ENCODE results near the gene ADAMTS9. TPM values are rescaled to one million over a fixed set of nuclear protein-coding genes. Genes with fewer than 3 reads are reported as not detected.

Gene ADAMTS9
- polyA plus RNA-seq, 2 of the 4 experiments (the other 2 are of a cell fraction) = 0.34 to 1.1 TPM

DNA sequence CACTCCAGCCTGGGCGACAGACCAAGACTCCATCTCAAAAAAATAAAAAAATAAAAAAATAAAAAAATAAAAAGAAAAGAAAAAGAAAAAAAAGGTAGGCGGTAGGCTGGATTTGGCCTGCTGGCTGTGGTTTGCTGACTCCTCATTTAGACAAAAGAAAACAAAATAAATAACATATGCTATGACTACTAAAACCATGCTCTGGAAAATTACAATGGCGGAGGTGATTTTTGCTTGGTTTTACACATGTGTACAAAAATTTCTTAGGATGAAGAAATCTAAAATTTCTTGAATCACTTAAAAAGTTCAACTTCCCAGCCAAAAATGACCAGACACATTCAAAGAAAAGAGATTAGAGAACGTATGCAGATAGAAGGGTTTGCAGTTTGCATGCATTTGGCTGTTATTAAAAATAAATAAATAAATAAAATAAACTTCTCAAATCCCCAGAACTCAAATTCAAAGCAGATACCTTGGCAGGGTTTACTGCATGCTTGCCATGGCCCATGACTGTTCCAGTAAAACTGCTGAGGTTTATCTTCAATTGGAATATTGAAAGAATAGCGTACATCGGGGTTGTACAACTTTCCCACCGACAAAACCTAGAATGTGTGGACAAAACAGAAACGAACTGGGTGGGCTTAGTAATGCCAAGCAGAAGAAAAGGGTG lies 65.9 kb downstream of the ADAMTS9 start:
- DNase-seq (ENCODE audit: low read depth in 1 of 2, low spot score in 1 of 2) = no peak
- no peak overlapping the region for H3K27ac ChIP-seq
- ChIA-PET CTCF (no interaction called here), POLR2A (no interaction called here)
- no peak for TF ChIP-seq MAFK (IDR thresholded peaks at IDR 0.05; ENCODE audit: partially characterized antibody)
- TF ChIP-seq HEYL (CRISPR knock-in tag; IDR thresholded peaks at IDR 0.05) = no peak
- no peak for TF ChIP-seq MYC (IDR thresholded peaks at IDR 0.05; ENCODE audit: borderline replicate concordance, low read length)
- TF ChIP-seq CBX8 (IDR thresholded peaks at IDR 0.05) = no peak
- TF ChIP-seq, protein P1, sequence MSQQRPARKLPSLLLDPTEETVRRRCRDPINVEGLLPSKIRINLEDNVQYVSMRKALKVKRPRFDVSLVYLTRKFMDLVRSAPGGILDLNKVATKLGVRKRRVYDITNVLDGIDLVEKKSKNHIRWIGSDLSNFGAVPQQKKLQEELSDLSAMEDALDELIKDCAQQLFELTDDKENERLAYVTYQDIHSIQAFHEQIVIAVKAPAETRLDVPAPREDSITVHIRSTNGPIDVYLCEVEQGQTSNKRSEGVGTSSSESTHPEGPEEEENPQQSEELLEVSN (IDR thresholded peaks at IDR 0.05; ENCODE audit: borderline replicate concordance, low read depth) = no peak
- TF ChIP-seq RFX5 (IDR thresholded peaks at IDR 0.05) = no peak
- TF ChIP-seq SMC3 (IDR thresholded peaks at IDR 0.05) = no peak
- TF ChIP-seq HOXB13 (CRISPR knock-in tag; IDR thresholded peaks at IDR 0.05; ENCODE audit: low read depth) = no peak
- TF ChIP-seq CBX2 (IDR thresholded peaks at IDR 0.05; ENCODE audit: borderline replicate concordance, low read depth) = no peak
- no peak overlapping the region for H3K4me2 ChIP-seq
- no peak for FAIRE-seq
- no peak for ATAC-seq
- H3K4me3 ChIP-seq = no peak overlapping the region
- no peaks in the 10 kb centered on the region for H3K9me3 ChIP-seq
- no peaks in the 10 kb centered on the region for H3K4me1 ChIP-seq
- 63% methylated on average over 8 of the region's 8 CpGs for WGBS (ENCODE audit: missing lambda C conversion rate)

DNA sequence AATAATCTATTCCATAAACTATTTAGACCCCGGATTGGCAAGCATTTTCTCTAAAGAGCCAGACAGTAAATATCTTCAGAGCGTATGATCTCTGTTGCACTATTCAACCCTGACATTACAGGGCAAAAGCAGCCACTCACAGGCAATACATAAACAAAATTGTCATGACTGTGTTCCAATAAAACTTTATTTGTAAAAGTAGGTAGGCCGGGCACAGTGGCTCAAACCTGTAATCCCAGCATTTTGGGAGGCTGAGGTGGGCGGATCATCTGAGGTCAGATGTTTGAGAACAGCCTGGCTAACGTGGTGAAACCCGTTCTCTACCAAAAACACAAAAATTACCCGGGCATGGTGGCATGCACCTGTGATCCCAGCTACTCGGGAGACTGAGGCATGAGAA lies 66.5 kb downstream of the ADAMTS9 start:
- DNase-seq (ENCODE audit: low read depth in 1 of 2, low spot score in 1 of 2) (no peak), FAIRE-seq (no peak), ATAC-seq (no peak)
- Histone ChIP-seq H3K9me3 (no peaks in the 10 kb centered on the region), H3K4me1 (no peaks in the 10 kb centered on the region), H3K4me3 (no peak overlapping the region), H3K4me2 (no peak overlapping the region), H3K27ac (no peak overlapping the region)
- no peak for TF ChIP-seq KDM1A (IDR thresholded peaks at IDR 0.05; ENCODE audit: low read depth)
- TF ChIP-seq EHMT2 (IDR thresholded peaks at IDR 0.05; ENCODE audit: low read depth) = no peak
- no peak for TF ChIP-seq RNF2 (IDR thresholded peaks at IDR 0.05; ENCODE audit: borderline replicate concordance, low read depth)
- TF ChIP-seq RCOR1 (IDR thresholded peaks at IDR 0.05; ENCODE audit: low read depth, low read length) = no peak
- TF ChIP-seq, protein P2, sequence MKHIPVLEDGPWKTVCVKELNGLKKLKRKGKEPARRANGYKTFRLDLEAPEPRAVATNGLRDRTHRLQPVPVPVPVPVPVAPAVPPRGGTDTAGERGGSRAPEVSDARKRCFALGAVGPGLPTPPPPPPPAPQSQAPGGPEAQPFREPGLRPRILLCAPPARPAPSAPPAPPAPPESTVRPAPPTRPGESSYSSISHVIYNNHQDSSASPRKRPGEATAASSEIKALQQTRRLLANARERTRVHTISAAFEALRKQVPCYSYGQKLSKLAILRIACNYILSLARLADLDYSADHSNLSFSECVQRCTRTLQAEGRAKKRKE (CRISPR knock-in tag; IDR thresholded peaks at IDR 0.05; ENCODE audit: low read depth) = no peak
- TF ChIP-seq, protein P3, sequence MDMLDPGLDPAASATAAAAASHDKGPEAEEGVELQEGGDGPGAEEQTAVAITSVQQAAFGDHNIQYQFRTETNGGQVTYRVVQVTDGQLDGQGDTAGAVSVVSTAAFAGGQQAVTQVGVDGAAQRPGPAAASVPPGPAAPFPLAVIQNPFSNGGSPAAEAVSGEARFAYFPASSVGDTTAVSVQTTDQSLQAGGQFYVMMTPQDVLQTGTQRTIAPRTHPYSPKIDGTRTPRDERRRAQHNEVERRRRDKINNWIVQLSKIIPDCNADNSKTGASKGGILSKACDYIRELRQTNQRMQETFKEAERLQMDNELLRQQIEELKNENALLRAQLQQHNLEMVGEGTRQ (IDR thresholded peaks at IDR 0.05) = no peak
- ChIA-PET CTCF (no interaction called here), POLR2A (no interaction called here)
- WGBS (ENCODE audit: missing lambda C conversion rate) = 30% methylated on average over 8 of the region's 8 CpGs

DNA sequence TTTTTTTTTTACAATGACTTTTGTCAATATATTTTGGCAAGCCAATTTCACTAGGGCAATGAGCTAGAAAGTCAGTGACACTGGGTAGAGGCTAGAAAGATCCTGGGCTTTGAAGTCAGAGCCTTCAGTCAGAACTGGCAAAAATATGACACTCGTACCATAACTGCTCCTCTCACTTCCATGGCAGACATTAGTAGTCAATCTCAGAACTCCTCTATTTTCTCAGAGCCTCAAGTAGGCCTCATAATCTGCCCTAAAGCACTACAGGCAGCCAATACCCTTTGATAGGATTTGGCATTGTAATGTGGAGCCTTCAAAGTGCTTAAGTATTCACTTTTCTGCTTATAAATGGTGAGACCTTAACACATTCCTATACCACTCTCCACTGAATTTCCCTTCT lies 67.8 kb downstream of the ADAMTS9 start:
- ATAC-seq (no peak), FAIRE-seq (no peak), DNase-seq (ENCODE audit: low read depth in 1 of 2, low spot score in 1 of 2) (no peak)
- ChIA-PET CTCF (no interaction called here), POLR2A (no interaction called here)
- WGBS (ENCODE audit: missing lambda C conversion rate) = 23% methylated on average over 1 of the region's 1 CpG
- no peaks in the 10 kb centered on the region for H3K9me3 ChIP-seq
- no peak overlapping the region for H3K4me2 ChIP-seq
- H3K27ac ChIP-seq = no peak overlapping the region
- no peak overlapping the region for H3K4me3 ChIP-seq
- no peaks in the 10 kb centered on the region for H3K4me1 ChIP-seq
- no peak for TF ChIP-seq ZNF302 (CRISPR knock-in tag; IDR thresholded peaks at IDR 0.05)
- TF ChIP-seq, protein P2 (CRISPR knock-in tag; IDR thresholded peaks at IDR 0.05; ENCODE audit: low read depth) = no peak

DNA sequence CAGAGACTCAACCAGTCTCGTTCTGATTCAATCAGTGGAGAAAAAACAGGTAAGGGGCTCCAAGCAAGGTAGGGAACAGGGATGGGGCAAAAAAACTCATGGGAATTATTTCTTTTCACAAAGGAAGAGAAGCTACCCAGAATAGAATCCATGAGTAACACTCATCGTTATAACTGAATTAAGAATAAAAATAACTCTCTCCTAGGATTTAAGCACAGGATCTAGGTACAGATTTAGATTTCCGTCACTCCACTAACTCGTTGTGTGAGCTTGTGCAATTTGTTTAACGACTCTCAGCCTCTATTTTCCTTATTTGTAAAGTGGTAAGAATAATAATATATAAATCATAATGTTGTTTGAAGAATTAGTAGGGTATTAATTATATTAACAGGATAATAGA lies 68.6 kb downstream of the ADAMTS9 start:
- no peaks in the 10 kb centered on the region for H3K4me1 ChIP-seq
- POLR2A ChIA-PET = no interaction called here
- ATAC-seq (no peak), FAIRE-seq (no peak), DNase-seq (ENCODE audit: low read depth in 1 of 2, low spot score in 1 of 2) (no peak)
- H3K9me3 ChIP-seq = no peaks in the 10 kb centered on the region
- 33% methylated on average over 5 of the region's 5 CpGs for WGBS (ENCODE audit: missing lambda C conversion rate)
- TF ChIP-seq KDM5A (IDR thresholded peaks at IDR 0.05) (no peak), PHF8 (IDR thresholded peaks at IDR 0.05; ENCODE audit: borderline replicate concordance, low read depth) (no peak), RFX5 (IDR thresholded peaks at IDR 0.05) (no peak), BHLHE40 (IDR thresholded peaks at IDR 0.05; ENCODE audit: low read depth, low read length) (no peak), NFE2L2 (conservative IDR thresholded peaks at IDR 0.05; ENCODE audit: low read length) (no peak), HEYL (CRISPR knock-in tag; IDR thresholded peaks at IDR 0.05) (no peak), NR3C1 (IDR thresholded peaks at IDR 0.05) (no peak), HOXB5 (CRISPR knock-in tag; IDR thresholded peaks at IDR 0.05) (no peak), MAZ (IDR thresholded peaks at IDR 0.05; ENCODE audit: borderline replicate concordance, low read depth, low read length) (no peak), CBX2 (IDR thresholded peaks at IDR 0.05; ENCODE audit: borderline replicate concordance, low read depth) (no peak)
- TF ChIP-seq, protein P3 (IDR thresholded peaks at IDR 0.05) = no peak
- TF ChIP-seq, protein P4, sequence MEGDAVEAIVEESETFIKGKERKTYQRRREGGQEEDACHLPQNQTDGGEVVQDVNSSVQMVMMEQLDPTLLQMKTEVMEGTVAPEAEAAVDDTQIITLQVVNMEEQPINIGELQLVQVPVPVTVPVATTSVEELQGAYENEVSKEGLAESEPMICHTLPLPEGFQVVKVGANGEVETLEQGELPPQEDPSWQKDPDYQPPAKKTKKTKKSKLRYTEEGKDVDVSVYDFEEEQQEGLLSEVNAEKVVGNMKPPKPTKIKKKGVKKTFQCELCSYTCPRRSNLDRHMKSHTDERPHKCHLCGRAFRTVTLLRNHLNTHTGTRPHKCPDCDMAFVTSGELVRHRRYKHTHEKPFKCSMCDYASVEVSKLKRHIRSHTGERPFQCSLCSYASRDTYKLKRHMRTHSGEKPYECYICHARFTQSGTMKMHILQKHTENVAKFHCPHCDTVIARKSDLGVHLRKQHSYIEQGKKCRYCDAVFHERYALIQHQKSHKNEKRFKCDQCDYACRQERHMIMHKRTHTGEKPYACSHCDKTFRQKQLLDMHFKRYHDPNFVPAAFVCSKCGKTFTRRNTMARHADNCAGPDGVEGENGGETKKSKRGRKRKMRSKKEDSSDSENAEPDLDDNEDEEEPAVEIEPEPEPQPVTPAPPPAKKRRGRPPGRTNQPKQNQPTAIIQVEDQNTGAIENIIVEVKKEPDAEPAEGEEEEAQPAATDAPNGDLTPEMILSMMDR (IDR thresholded peaks at IDR 0.05) = no peak
- H3K4me3 ChIP-seq = no peak overlapping the region
- no peak overlapping the region for H3K4me2 ChIP-seq
- CTCF ChIA-PET = no interaction called here
- H3K27ac ChIP-seq = no peak overlapping the region
